ENCODE data around the gene WDFY3.

The WDFY3 gene

DNA sequence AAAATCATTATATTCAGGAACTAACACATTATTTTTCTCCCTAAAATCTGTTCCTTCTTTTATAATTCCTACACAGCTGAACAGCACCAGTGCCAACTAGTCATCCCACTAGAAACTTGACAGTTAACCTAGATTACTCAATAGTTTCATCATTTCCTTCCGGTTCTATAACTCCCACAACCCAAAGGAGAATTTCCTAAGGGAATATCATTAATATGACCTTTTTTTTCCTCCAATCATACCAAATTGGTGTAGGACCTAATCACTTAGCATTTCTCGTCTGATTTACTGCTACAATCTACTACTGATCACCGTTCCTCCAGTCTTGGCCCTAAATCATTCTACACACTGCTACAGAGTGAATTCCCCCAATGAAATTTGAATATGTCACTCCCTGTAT is 45.9 kb downstream of the WDFY3 start:
- no peaks in the 10 kb centered on the region for H3K9me2 ChIP-seq (replicated peaks; ENCODE audit: low read depth, low read length)
- TF ChIP-seq EZH2phosphoT487 (IDR thresholded peaks at IDR 0.05; ENCODE audit: borderline replicate concordance): no peak
- TF ChIP-seq, protein P1, sequence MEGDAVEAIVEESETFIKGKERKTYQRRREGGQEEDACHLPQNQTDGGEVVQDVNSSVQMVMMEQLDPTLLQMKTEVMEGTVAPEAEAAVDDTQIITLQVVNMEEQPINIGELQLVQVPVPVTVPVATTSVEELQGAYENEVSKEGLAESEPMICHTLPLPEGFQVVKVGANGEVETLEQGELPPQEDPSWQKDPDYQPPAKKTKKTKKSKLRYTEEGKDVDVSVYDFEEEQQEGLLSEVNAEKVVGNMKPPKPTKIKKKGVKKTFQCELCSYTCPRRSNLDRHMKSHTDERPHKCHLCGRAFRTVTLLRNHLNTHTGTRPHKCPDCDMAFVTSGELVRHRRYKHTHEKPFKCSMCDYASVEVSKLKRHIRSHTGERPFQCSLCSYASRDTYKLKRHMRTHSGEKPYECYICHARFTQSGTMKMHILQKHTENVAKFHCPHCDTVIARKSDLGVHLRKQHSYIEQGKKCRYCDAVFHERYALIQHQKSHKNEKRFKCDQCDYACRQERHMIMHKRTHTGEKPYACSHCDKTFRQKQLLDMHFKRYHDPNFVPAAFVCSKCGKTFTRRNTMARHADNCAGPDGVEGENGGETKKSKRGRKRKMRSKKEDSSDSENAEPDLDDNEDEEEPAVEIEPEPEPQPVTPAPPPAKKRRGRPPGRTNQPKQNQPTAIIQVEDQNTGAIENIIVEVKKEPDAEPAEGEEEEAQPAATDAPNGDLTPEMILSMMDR (conservative IDR thresholded peaks at IDR 0.05; ENCODE audit: low read length): no peak
- peaks cover 4% of the 10 kb centered on the region for H4K20me1 ChIP-seq (ENCODE audit: insufficient read depth, low read length, poor library complexity, severe bottlenecking)
- H3K27me3 ChIP-seq (ENCODE audit: insufficient read depth, low read length, poor library complexity, severe bottlenecking): no peaks in the 10 kb centered on the region
- no peaks in the 10 kb centered on the region for H3K9me3 ChIP-seq (ENCODE audit: insufficient read depth, low read depth, low read length)
- no peaks in the 10 kb centered on the region for H3F3A ChIP-seq (ENCODE audit: low read depth)
- no peaks in the 10 kb centered on the region for H3K4me1 ChIP-seq (ENCODE audit: insufficient read depth, low read length, poor library complexity, severe bottlenecking)
- no peaks in the 10 kb centered on the region; the same call in 1 of the 2 replicates for H3K79me2 ChIP-seq (ENCODE audit: insufficient read depth, low read length)
- no peaks in the 10 kb centered on the region for H3K36me3 ChIP-seq (ENCODE audit: insufficient read depth, low read length)
- no peak overlapping the region for H3K9ac ChIP-seq (ENCODE audit: low read depth, low read length, poor library complexity, severe bottlenecking)
- no peak overlapping the region for H3K4me2 ChIP-seq (ENCODE audit: low read depth, low read length, poor library complexity, severe bottlenecking)
- H3K4me3 ChIP-seq (ENCODE audit: low read length, poor library complexity, severe bottlenecking): no peak overlapping the region
- H2AFZ ChIP-seq (ENCODE audit: low read length): no peak overlapping the region

DNA sequence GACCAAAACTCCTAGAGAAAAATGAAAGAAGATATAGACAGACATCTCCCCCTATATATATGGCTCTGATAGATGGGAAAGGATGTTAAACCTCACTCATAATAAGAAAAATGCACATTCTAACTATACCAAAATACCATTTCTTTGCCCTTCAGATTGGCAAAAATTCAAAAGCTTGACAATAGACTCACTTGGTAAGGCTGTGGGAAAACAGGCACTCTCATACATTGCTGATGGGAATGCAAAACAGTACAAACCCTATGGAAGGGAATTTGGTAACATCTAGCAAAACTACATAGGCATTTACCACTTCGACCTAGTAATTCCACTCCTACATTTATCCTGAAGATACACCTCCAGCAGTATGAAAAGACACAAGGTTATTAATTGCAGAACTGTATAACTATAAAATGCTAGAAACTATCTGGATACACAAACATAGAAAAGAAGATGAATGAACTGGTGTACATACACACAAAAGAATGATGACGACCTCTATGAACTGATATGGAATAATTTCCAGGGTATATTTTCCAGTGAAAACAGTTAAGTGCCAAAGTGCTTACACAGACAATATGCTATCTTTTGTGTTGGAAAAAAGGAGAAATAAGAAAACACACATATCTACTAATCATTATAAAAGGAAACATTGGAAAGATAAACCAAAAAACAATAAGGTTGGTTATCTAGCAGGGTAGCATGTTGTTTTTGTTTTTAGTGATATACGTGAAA is 48.5 kb downstream of the WDFY3 start:
- Histone ChIP-seq H3F3A (ENCODE audit: low read depth) (no peaks in the 10 kb centered on the region), H3K4me3 (ENCODE audit: low read length, poor library complexity, severe bottlenecking) (no peak overlapping the region), H3K27me3 (ENCODE audit: insufficient read depth, low read length, poor library complexity, severe bottlenecking) (no peaks in the 10 kb centered on the region), H3K9me3 (ENCODE audit: insufficient read depth, low read depth, low read length) (no peaks in the 10 kb centered on the region), H3K9me2 (replicated peaks; ENCODE audit: low read depth, low read length) (no peaks in the 10 kb centered on the region), H3K4me1 (ENCODE audit: insufficient read depth, low read length, poor library complexity, severe bottlenecking) (no peaks in the 10 kb centered on the region), H3K79me2 (ENCODE audit: insufficient read depth, low read length) (no peaks in the 10 kb centered on the region), H3K4me2 (ENCODE audit: low read depth, low read length, poor library complexity, severe bottlenecking) (no peak overlapping the region), H4K20me1 (ENCODE audit: insufficient read depth, low read length, poor library complexity, severe bottlenecking) (peaks cover 4% of the 10 kb centered on the region), H3K9ac (ENCODE audit: low read depth, low read length, poor library complexity, severe bottlenecking) (no peak overlapping the region), H3K36me3 (ENCODE audit: insufficient read depth, low read length) (no peaks in the 10 kb centered on the region), H2AFZ (ENCODE audit: low read length) (no peak overlapping the region)
- TF ChIP-seq, protein P1 (conservative IDR thresholded peaks at IDR 0.05; ENCODE audit: low read length): no peak
- no peak for TF ChIP-seq EZH2phosphoT487 (IDR thresholded peaks at IDR 0.05; ENCODE audit: borderline replicate concordance)

DNA sequence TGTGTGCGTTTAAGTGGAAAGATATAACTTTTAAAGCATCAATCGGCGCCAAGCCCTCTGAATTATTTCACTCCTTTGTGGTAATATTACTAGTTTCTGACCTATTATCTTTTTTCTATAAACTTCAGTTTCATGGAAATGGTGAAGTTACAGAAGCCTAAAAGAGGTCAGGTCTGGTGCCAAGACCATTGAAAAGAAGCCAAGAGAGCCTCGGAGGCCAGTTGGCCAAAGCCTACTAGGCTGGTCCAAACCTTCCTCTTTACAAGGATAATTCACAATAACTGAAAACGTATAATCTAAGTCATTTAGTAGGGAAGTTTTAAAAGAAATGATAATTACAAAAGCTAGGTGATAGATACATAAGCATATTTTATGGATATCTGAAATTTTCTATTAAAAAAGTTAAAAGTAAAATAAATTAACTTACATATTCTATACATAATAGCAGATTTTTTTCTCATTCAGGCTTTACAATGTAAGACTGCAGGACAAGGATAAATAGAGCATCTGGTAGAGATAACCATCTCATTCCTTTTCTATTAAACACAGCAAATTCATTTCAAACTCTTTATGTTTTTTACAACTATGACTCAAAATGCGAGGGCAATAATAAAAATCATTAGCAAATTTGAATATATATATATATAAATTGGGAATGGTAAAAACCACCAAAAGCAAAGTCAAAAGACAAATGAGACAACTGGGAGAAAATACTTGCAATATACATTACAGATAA is 49.2 kb downstream of the WDFY3 start:
- peaks cover 4% of the 10 kb centered on the region for H4K20me1 ChIP-seq (ENCODE audit: insufficient read depth, low read length, poor library complexity, severe bottlenecking)
- H3K36me3 ChIP-seq (ENCODE audit: insufficient read depth, low read length): no peaks in the 10 kb centered on the region
- no peaks in the 10 kb centered on the region for H3F3A ChIP-seq (ENCODE audit: low read depth)
- no peak overlapping the region for H3K4me3 ChIP-seq (ENCODE audit: low read length, poor library complexity, severe bottlenecking)
- H3K9ac ChIP-seq (ENCODE audit: low read depth, low read length, poor library complexity, severe bottlenecking): no peak overlapping the region
- H3K27me3 ChIP-seq (ENCODE audit: insufficient read depth, low read length, poor library complexity, severe bottlenecking): no peaks in the 10 kb centered on the region
- H3K4me2 ChIP-seq (ENCODE audit: low read depth, low read length, poor library complexity, severe bottlenecking): no peak overlapping the region
- no peaks in the 10 kb centered on the region for H3K9me2 ChIP-seq (replicated peaks; ENCODE audit: low read depth, low read length)
- H3K9me3 ChIP-seq (ENCODE audit: insufficient read depth, low read depth, low read length): no peaks in the 10 kb centered on the region
- H3K79me2 ChIP-seq (ENCODE audit: insufficient read depth, low read length): no peaks in the 10 kb centered on the region
- H3K4me1 ChIP-seq (ENCODE audit: insufficient read depth, low read length, poor library complexity, severe bottlenecking): no peaks in the 10 kb centered on the region
- TF ChIP-seq, protein P1 (conservative IDR thresholded peaks at IDR 0.05; ENCODE audit: low read length): no peak
- no peak for TF ChIP-seq EZH2phosphoT487 (IDR thresholded peaks at IDR 0.05; ENCODE audit: borderline replicate concordance)
- H2AFZ ChIP-seq (ENCODE audit: low read length): no peak overlapping the region
